SK-N-SH treated with all-trans-retinoic acid at 6 μM for 48 hours (cell line): ENCODE data around the gene TNS1.

ENCODE experiments used
- ARNTL ChIP-seq: fragments of 450-650 bp; formaldehyde crosslinking; IDR thresholded peaks from 2 replicates; pipeline ENCODE4 v1.5.0; 2020; ENCODE audit warnings: low read depth, mild to moderate bottlenecking, moderate library complexity, borderline replicate concordance
- BACH2 ChIP-seq: fragments of 250-450 bp; sonication (Bioruptor Pico); IDR thresholded peaks from 2 replicates; pipeline ENCODE4 v1.9.0; 2021; ENCODE audit warnings: mild to moderate bottlenecking, borderline replicate concordance
- CSDC2 ChIP-seq: fragments of 250-450 bp; sonication (Bioruptor Pico); IDR thresholded peaks from 2 replicates; pipeline ENCODE4 v1.5.0; 2020; ENCODE audit warnings: mild to moderate bottlenecking, moderate library complexity
- CSRNP3 ChIP-seq: fragments of 250-450 bp; sonication (Bioruptor Pico); IDR thresholded peaks from 2 replicates; pipeline ENCODE4 v1.5.1; 2021; ENCODE audit warnings: mild to moderate bottlenecking, moderate library complexity
- GLIS3 ChIP-seq: fragments of 250-450 bp; sonication (Bioruptor Pico); IDR thresholded peaks from 2 replicates; pipeline ENCODE4 v1.5.0; 2020; ENCODE audit warnings: mild to moderate bottlenecking, moderate library complexity
- ISL1 ChIP-seq: fragments of 250-450 bp; sonication (Bioruptor Pico); IDR thresholded peaks from 2 replicates; pipeline ENCODE4 v2.1.2; 2022; ENCODE audit warnings: mild to moderate bottlenecking, moderate library complexity
- RARB ChIP-seq: fragments of 250-450 bp; sonication (Bioruptor Pico); IDR thresholded peaks from 2 replicates; pipeline ENCODE4 v1.8.0; 2021; ENCODE audit warnings: mild to moderate bottlenecking, moderate library complexity
- SNAI2 ChIP-seq: fragments of 250-450 bp; sonication (Bioruptor Pico); IDR thresholded peaks from 2 replicates; pipeline ENCODE4 v1.5.0; 2020; ENCODE audit warnings: mild to moderate bottlenecking, moderate library complexity
- TCF4 ChIP-seq: fragments of 250-450 bp; sonication (Bioruptor Pico); IDR thresholded peaks from 2 replicates; pipeline ENCODE4 v1.8.0; 2021; ENCODE audit warnings: mild to moderate bottlenecking, moderate library complexity, borderline replicate concordance
- ZFP3 ChIP-seq: fragments of 250-450 bp; sonication (Bioruptor Pico); IDR thresholded peaks from 2 replicates; pipeline ENCODE4 v1.5.0; 2020; ENCODE audit warnings: mild to moderate bottlenecking, moderate library complexity
- ZFP30 ChIP-seq: fragments of 450-650 bp; formaldehyde crosslinking; IDR thresholded peaks from 2 replicates; pipeline ENCODE4 v1.5.0; 2022; ENCODE audit warnings: mild to moderate bottlenecking, moderate library complexity
- ZNF565 ChIP-seq: fragments of 450-650 bp; formaldehyde crosslinking; conservative IDR thresholded peaks from 2 replicates; pipeline ENCODE4 v1.5.0; 2020; ENCODE audit warnings: low read depth, mild to moderate bottlenecking, moderate library complexity
- TF ChIP-seq, protein P1 (sequence below): fragments of 250-450 bp; sonication (Bioruptor Pico); IDR thresholded peaks from 2 replicates; pipeline ENCODE4 v1.5.1; 2020; ENCODE audit warnings: low read depth, mild to moderate bottlenecking, moderate library complexity

DNA sequence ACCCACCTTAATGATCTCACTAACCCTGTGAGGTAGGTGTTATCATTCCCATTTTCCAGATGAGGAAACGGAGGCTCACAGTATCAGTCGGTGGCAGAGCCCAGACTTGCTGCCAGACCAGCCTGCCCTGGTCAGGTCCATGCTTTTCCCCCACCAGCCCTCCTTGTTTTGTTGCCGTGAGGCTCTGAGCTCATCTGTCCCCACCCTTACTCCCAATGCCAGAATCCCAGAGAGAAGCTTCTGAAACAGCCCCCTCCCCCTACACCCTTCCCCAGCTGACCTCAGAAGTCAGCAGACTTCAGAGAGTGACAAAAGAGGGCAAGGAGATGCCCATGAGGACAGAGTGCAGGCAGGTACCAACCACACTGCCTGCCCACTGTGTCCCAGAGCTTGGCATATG, 20.8 kb upstream of the TNS1 start:
- no peak for TF ChIP-seq CSRNP3 (CRISPR knock-in tag)
- no peak for TF ChIP-seq RARB (CRISPR knock-in tag)
- no peak for TF ChIP-seq ZFP30 (CRISPR knock-in tag)
- TF ChIP-seq TCF4, result no peak
- TF ChIP-seq ZFP3 (CRISPR knock-in tag), result no peak
- no peak for TF ChIP-seq ISL1 (CRISPR knock-in tag)
- TF ChIP-seq, protein P1, sequence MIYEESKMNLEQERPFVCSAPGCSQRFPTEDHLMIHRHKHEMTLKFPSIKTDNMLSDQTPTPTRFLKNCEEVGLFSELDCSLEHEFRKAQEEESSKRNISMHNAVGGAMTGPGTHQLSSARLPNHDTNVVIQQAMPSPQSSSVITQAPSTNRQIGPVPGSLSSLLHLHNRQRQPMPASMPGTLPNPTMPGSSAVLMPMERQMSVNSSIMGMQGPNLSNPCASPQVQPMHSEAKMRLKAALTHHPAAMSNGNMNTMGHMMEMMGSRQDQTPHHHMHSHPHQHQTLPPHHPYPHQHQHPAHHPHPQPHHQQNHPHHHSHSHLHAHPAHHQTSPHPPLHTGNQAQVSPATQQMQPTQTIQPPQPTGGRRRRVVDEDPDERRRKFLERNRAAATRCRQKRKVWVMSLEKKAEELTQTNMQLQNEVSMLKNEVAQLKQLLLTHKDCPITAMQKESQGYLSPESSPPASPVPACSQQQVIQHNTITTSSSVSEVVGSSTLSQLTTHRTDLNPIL (CRISPR knock-in tag), result no peak
- TF ChIP-seq CSDC2 (CRISPR knock-in tag), result no peak
- TF ChIP-seq ARNTL (CRISPR knock-in tag), result no peak
- no peak for TF ChIP-seq GLIS3 (CRISPR knock-in tag)
- TF ChIP-seq ZNF565 (CRISPR knock-in tag), result no peak
- no peak for TF ChIP-seq SNAI2 (CRISPR knock-in tag)
- TF ChIP-seq BACH2 (CRISPR knock-in tag), result no peak
